Gastrocnemius medialis (tissue), 4 donors: ENCODE data around the gene PICALM. TPM values are rescaled to one million over a fixed set of nuclear protein-coding genes. Genes with fewer than 3 reads are reported as not detected.

Experiments
- ATAC-seq, 2 donors: fragments of 150-250 bp; one replicate each; pipeline ENCODE4 v1.9.1; 2016
- DNase-seq, 2 donors: peaks; one replicate each; pipeline ENCODE4 v3.0.0-alpha.2; 2019
- H3K27ac ChIP-seq, 4 donors: fragments of 200-600 bp; sonication (generic); 1 replicate in 1 of 4; 2 replicates in 3 of 4; pipeline ENCODE4 v1.5.1; 2016 to 2018; ENCODE audit warnings: mild to moderate bottlenecking in 2 of 4, moderate library complexity in 1 of 4
- H3K27me3 ChIP-seq, 3 donors: fragments of 200-600 bp; sonication (generic) in 2 of 3; 1 replicate in 1 of 3; 2 replicates in 2 of 3; pipeline versions ENCODE4 v1.5.1 to v1.6.0; 2016 to 2019; ENCODE audit warnings: mild to moderate bottlenecking in 1 of 3, moderate library complexity in 1 of 3
- H3K36me3 ChIP-seq, 2 donors: fragments of 200-600 bp; sonication (generic) in 1 of 2; one replicate each; pipeline ENCODE4 v1.5.1; 2017 to 2018
- H3K4me1 ChIP-seq, 2 donors: fragments of 200-600 bp; sonication (generic) in 1 of 2; one replicate each; pipeline ENCODE4 v1.5.1; 2016 to 2017; ENCODE audit warnings: mild to moderate bottlenecking in 2 of 2
- H3K4me3 ChIP-seq, 4 donors: fragments of 200-600 bp; sonication (generic) in 3 of 4; 1 replicate in 1 of 4; 2 replicates in 3 of 4; pipeline ENCODE4 v1.5.1; 2016 to 2019; ENCODE audit warnings: mild to moderate bottlenecking in 2 of 4
- H3K9me3 ChIP-seq, 3 donors: fragments of 200-600 bp; sonication (generic) in 2 of 3; 1 replicate in 1 of 3; 2 replicates in 2 of 3; pipeline ENCODE4 v1.5.1; 2016 to 2019
- CTCF ChIP-seq, 5 experiments: fragments of 450-650 bp in 3 of 5; fragments of 200-600 bp in 2 of 5; sonication (generic) in 2 of 5; IDR thresholded peaks in 4 of 5; conservative IDR thresholded peaks in 1 of 5; 1 replicate in 4 of 5; 2 replicates in 1 of 5; pipeline ENCODE4 v1.5.1; 2016 to 2019; ENCODE audit warnings: antibody characterized with exemption in 5 of 5, mild to moderate bottlenecking in 3 of 5, moderate library complexity in 3 of 5
- POLR2A ChIP-seq, 2 donors: fragments of 450-650 bp; IDR thresholded peaks; one replicate each; pipeline ENCODE4 v1.6.1; 2017; ENCODE audit warnings: antibody characterized with exemption in 2 of 2, mild to moderate bottlenecking in 2 of 2, moderate library complexity in 2 of 2
- in situ Hi-C, 4 donors: fragments of 200-750 bp; cut with MboI; loops; one replicate each; pipeline versions ENCODE4 v1.15.0 to v1.8.0; 2017; ENCODE audit warnings: low sequenced_read_pairs in 4 of 4
- intact Hi-C: fragments of 100-400 bp; cut with DNase I; formaldehyde crosslinking; loops from one replicate; pipeline ENCODE4 v1.15.1; 2023; ENCODE audit warnings: low total_unique reads
- total RNA-seq, 4 donors: library from RNA; depleted of rRNA; stranded (reverse); fragments of >200 nt; gene quantifications; one replicate each; pipeline versions ENCODE4 v1.1.0 to v1.2.3, GENCODE V29; 2016

PICALM gene
- total RNA-seq, 4 donors from 2014 or later = 82.3 to 125 (median 107) TPM

- in situ Hi-C loops = no loop called here
- Histone ChIP-seq H3K4me1 (peaks cover 19 to 24% of the 10 kb centered on the region in 2 donors), H3K9me3 (no peaks in the 10 kb centered on the region), H3K36me3 (peaks cover 0 to 8% of the 10 kb centered on the region in 2 donors), H3K27ac (no peak overlapping the region), H3K4me3 (no peak overlapping the region), H3K27me3 (no peaks in the 10 kb centered on the region)
- no peak for DNase-seq
- ATAC-seq = no peak
- intact Hi-C loops = no loop called here
- no peak for TF ChIP-seq POLR2A (IDR thresholded peaks at IDR 0.05)
- no peak for TF ChIP-seq CTCF (IDR thresholded peaks at IDR 0.05 in 4 of 5, conservative IDR thresholded peaks at IDR 0.05 in 1 of 5)
Measured at GRCh38 chr11:85951428-85952107, 117.3 kb downstream of the PICALM start.

GRCh38 chr11:85951049-85951405 lies 117.9 kb downstream of the PICALM start:
- ATAC-seq = no peak
- intact Hi-C loops = no loop called here
- TF ChIP-seq CTCF (IDR thresholded peaks at IDR 0.05 in 4 of 5, conservative IDR thresholded peaks at IDR 0.05 in 1 of 5) = no peak
- TF ChIP-seq POLR2A (IDR thresholded peaks at IDR 0.05) = no peak
- H3K27ac ChIP-seq = no peak overlapping the region
- H3K36me3 ChIP-seq = peaks cover 0 to 3% of the 10 kb centered on the region in 2 donors
- H3K4me3 ChIP-seq = no peak overlapping the region
- H3K4me1 ChIP-seq = peaks cover 18 to 28% of the 10 kb centered on the region in 2 donors
- no peak for DNase-seq
- no peaks in the 10 kb centered on the region for H3K9me3 ChIP-seq
- in situ Hi-C loops = no loop called here
- no peaks in the 10 kb centered on the region for H3K27me3 ChIP-seq

- Histone ChIP-seq H3K36me3 (no peaks in the 10 kb centered on the region), H3K27ac (no peak overlapping the region), H3K27me3 (no peaks in the 10 kb centered on the region), H3K4me3 (no peak overlapping the region), H3K4me1 (peaks cover 13 to 32% of the 10 kb centered on the region in 2 donors), H3K9me3 (no peaks in the 10 kb centered on the region)
- ATAC-seq (no peak), DNase-seq (no peak)
- TF ChIP-seq CTCF (IDR thresholded peaks at IDR 0.05 in 4 of 5, conservative IDR thresholded peaks at IDR 0.05 in 1 of 5) = no peak
- no peak for TF ChIP-seq POLR2A (IDR thresholded peaks at IDR 0.05)
- in situ Hi-C loops = no loop called here
- intact Hi-C loops = no loop called here
Measured at GRCh38 chr11:85950317-85951048, 118.4 kb downstream of the PICALM start.

GRCh38 chr11:85949798-85950197 lies 119.1 kb downstream of the PICALM start:
- no peak overlapping the region for H3K27ac ChIP-seq
- intact Hi-C loops (loop anchor here (10.0 kb wide), 1 partner anchor 345 kb away; no protein-coding TSS in a partner anchor), in situ Hi-C loops (loop anchor here in 1 of 4 donors (10.0 kb wide), 1 partner anchor 265 kb away; no protein-coding TSS in a partner anchor)
- H3K4me3 ChIP-seq = no peak overlapping the region
- H3K36me3 ChIP-seq = no peaks in the 10 kb centered on the region
- TF ChIP-seq CTCF (IDR thresholded peaks at IDR 0.05 in 4 of 5, conservative IDR thresholded peaks at IDR 0.05 in 1 of 5) (no peak), POLR2A (IDR thresholded peaks at IDR 0.05) (no peak)
- ATAC-seq = no peak
- H3K4me1 ChIP-seq = peaks cover 6 to 25% of the 10 kb centered on the region in 2 donors
- H3K27me3 ChIP-seq = no peaks in the 10 kb centered on the region
- no peaks in the 10 kb centered on the region for H3K9me3 ChIP-seq
- no peak for DNase-seq
